ENCODE data around the gene SUSD3.

DNA sequence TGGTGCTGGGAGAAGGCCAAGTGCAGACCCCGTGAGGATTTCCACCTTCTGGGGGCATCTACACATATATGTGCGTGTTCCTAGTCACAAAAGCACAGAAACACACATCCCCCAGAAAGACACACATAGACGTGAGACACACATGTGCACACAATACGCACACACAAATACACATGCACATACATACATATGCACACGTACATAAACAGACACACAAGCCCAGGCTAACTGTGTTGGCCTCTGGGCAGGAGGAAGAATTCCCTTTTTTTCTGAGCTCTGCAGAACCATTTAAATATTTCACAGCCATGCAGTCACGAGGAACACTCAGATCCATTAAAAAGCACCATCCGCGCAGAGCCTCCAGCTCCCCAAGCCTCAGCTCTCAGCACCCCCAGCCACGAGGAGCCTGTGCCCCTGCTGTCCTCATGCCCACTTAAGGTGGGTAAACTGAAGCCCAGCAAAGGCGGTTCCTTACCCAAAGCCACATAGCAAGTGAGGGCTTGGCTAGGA lies 70.3 kb downstream of the SUSD3 start:
- TF ChIP-seq, protein P1, sequence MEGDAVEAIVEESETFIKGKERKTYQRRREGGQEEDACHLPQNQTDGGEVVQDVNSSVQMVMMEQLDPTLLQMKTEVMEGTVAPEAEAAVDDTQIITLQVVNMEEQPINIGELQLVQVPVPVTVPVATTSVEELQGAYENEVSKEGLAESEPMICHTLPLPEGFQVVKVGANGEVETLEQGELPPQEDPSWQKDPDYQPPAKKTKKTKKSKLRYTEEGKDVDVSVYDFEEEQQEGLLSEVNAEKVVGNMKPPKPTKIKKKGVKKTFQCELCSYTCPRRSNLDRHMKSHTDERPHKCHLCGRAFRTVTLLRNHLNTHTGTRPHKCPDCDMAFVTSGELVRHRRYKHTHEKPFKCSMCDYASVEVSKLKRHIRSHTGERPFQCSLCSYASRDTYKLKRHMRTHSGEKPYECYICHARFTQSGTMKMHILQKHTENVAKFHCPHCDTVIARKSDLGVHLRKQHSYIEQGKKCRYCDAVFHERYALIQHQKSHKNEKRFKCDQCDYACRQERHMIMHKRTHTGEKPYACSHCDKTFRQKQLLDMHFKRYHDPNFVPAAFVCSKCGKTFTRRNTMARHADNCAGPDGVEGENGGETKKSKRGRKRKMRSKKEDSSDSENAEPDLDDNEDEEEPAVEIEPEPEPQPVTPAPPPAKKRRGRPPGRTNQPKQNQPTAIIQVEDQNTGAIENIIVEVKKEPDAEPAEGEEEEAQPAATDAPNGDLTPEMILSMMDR (IDR thresholded peaks at IDR 0.05) = no peak
- TF ChIP-seq POLR2A (IDR thresholded peaks at IDR 0.05) = no peak
